ENCODE data around the gene SPIRE2. TPM values are rescaled to one million over a fixed set of nuclear protein-coding genes. Genes with fewer than 3 reads are reported as not detected.

SPIRE2 gene
- total RNA-seq, 1 experiment from 2014 or later, result 29.6 TPM

- intact Hi-C loops (cut with micrococcal nuclease; ENCODE audit: unreplicated experiment), result loop anchor here (10.0 kb wide), 1 partner anchor 95 kb away; the partner anchor contains the start of gene SPIRE2
- no peak for DNase-seq
- BruUV-seq (replicated peaks), result no TSS peak
- CTCF ChIA-PET, result no interaction called here
- H3K9me3 ChIP-seq, result no peaks in the 10 kb centered on the region
- H3K27me3 Mint-ChIP-seq (ENCODE audit: insufficient read depth, unreplicated experiment), result no peaks in the 10 kb centered on the region
- H3K27ac Mint-ChIP-seq (ENCODE audit: unreplicated experiment), result no peak overlapping the region
- peaks cover 34% of the 10 kb centered on the region for H3K4me1 ChIP-seq
- no peak overlapping the region for H3K4me3 ChIP-seq (ENCODE audit: low read depth, low read length)
- no peaks in the 10 kb centered on the region for H3K9me3 Mint-ChIP-seq (ENCODE audit: unreplicated experiment)
- H3K27me3 ChIP-seq (replicated peaks; ENCODE audit: control insufficient read depth, insufficient read depth, low read length), result 0 out of 2 replicates have a peak, but pooled peaks cover 2% of the 10 kb centered on the region
- TF ChIP-seq CTCF (IDR thresholded peaks at IDR 0.05; ENCODE audit: insufficient read depth in 1 of 2, low read depth in 1 of 2, low read length in 1 of 2, severe bottlenecking in 1 of 2, unreplicated experiment in 1 of 2), result no peak
- no peaks in the 10 kb centered on the region for H3K36me3 ChIP-seq (ENCODE audit: control insufficient read depth, insufficient read depth, low read length)
- POLR2A ChIA-PET, result interaction anchor here (0.5 kb wide), 1 partner anchor 105 kb away, joined by 3 read pairs; no protein-coding TSS in a partner anchor
- peak overlapping the region; percentile 30 for H3K4me3 Mint-ChIP-seq (ENCODE audit: unreplicated experiment)
- peaks cover 6% of the 10 kb centered on the region for H3K4me1 Mint-ChIP-seq (ENCODE audit: low read depth, unreplicated experiment)
- peaks cover 57% of the 10 kb centered on the region for H3K36me3 Mint-ChIP-seq (ENCODE audit: insufficient read depth, unreplicated experiment)
These were observed 91.5 kb downstream of the SPIRE2 start for GRCh38 chr16:89919535-89920406.

- no peaks in the 10 kb centered on the region for H3K9me3 Mint-ChIP-seq (ENCODE audit: unreplicated experiment)
- CTCF ChIA-PET, result no interaction called here
These were observed 92.4 kb downstream of the SPIRE2 start for GRCh38 chr16:89920723-89921122.

More at GRCh38 chr16:89920723-89921122, 92.4 kb downstream of the SPIRE2 start:
- Mint-ChIP-seq H3K27me3 (ENCODE audit: insufficient read depth, unreplicated experiment) (no peaks in the 10 kb centered on the region), H3K4me3 (ENCODE audit: unreplicated experiment) (no peak overlapping the region), H3K36me3 (ENCODE audit: insufficient read depth, unreplicated experiment) (peaks cover 47% of the 10 kb centered on the region), H3K27ac (ENCODE audit: unreplicated experiment) (no peak overlapping the region), H3K4me1 (ENCODE audit: low read depth, unreplicated experiment) (peaks cover 6% of the 10 kb centered on the region)
- no peak for DNase-seq
- no peak for TF ChIP-seq CTCF (IDR thresholded peaks at IDR 0.05; ENCODE audit: insufficient read depth in 1 of 2, low read depth in 1 of 2, low read length in 1 of 2, severe bottlenecking in 1 of 2, unreplicated experiment in 1 of 2)
- intact Hi-C loops (cut with micrococcal nuclease; ENCODE audit: unreplicated experiment), result loop anchor here (10.0 kb wide), 1 partner anchor 96 kb away; the partner anchor contains the start of gene SPIRE2
- Histone ChIP-seq H3K27me3 (replicated peaks; ENCODE audit: control insufficient read depth, insufficient read depth, low read length) (0 out of 2 replicates have a peak, but pooled peaks cover 2% of the 10 kb centered on the region), H3K4me1 (peaks cover 39% of the 10 kb centered on the region), H3K4me3 (ENCODE audit: low read depth, low read length) (no peak overlapping the region), H3K36me3 (ENCODE audit: control insufficient read depth, insufficient read depth, low read length) (no peaks in the 10 kb centered on the region), H3K9me3 (no peaks in the 10 kb centered on the region)
- no TSS peak for BruUV-seq (replicated peaks)
- POLR2A ChIA-PET, result no interaction called here

Other genes with a start within 250 kb of the SPIRE2 start
- 7.8 and 8.1 TPM in 2 replicates for gene DPEP1, start 214.8 kb upstream of the SPIRE2 start, total RNA-seq (2022)
- gene CHMP1A, start 170.8 kb upstream of the SPIRE2 start, total RNA-seq (2022), result 150 and 159 TPM in 2 replicates
- 19.7 and 29.1 TPM in 2 replicates for gene SPATA33, start 170.6 kb upstream of the SPIRE2 start, total RNA-seq (2022)
- gene CDK10, start 141.8 kb upstream of the SPIRE2 start, total RNA-seq (2022), result 135 and 140 TPM in 2 replicates
- gene SPATA2L, start 126.8 kb upstream of the SPIRE2 start, total RNA-seq (2022), result 16.4 and 18.5 TPM in 2 replicates
- gene VPS9D1, start 107.6 kb upstream of the SPIRE2 start, total RNA-seq (2022), result 6.1 and 6.3 TPM in 2 replicates
- gene ZNF276, start 106.9 kb upstream of the SPIRE2 start, total RNA-seq (2022), result 28.1 and 35.4 TPM in 2 replicates
- 173 and 185 TPM in 2 replicates for gene FANCA, start 11.8 kb upstream of the SPIRE2 start, total RNA-seq (2022)
- gene TCF25, start 45.1 kb downstream of the SPIRE2 start, total RNA-seq (2022), result 196 and 244 TPM in 2 replicates
- 5.6 and 6.5 TPM in 2 replicates for gene MC1R, start 90.4 kb downstream of the SPIRE2 start, total RNA-seq (2022)
- gene TUBB3, start 94.9 kb downstream of the SPIRE2 start, total RNA-seq (2022), result 31.3 and 37.5 TPM in 2 replicates
- gene DEF8, start 120.3 kb downstream of the SPIRE2 start, total RNA-seq (2022), result 132 and 145 TPM in 2 replicates
- 64.2 and 64.6 TPM in 2 replicates for gene DBNDD1, start 191.0 kb downstream of the SPIRE2 start, total RNA-seq (2022)
- gene PRDM7, start 248.9 kb downstream of the SPIRE2 start, total RNA-seq (2022), result not detected in 2 replicates

All from Caco-2 (cell line).